HEK293 (cell line): ENCODE measurements around the gene PHRF1.
A peak's percentile ranks its signal among the peaks of the same experiment; 100 is the strongest.

Experiments used
- CTCF ChIA-PET: fragments of 350-600 bp; formaldehyde crosslinking; extraction: SDS; loops from one replicate; lab custom pipeline; 2021; ENCODE audit warnings: antibody characterized with exemption; lab: Yijun Ruan, JAX
- POLR2A ChIA-PET: fragments of 300-600 bp; formaldehyde crosslinking; extraction: SDS; loops from one replicate; lab custom pipeline; 2020; ENCODE audit warnings: antibody characterized with exemption, inconsistent platforms; lab: Yijun Ruan, JAX
- H3K27ac ChIP-seq: fragments of 200-500 bp; sonication (Bioruptor generic); 2 replicates; pipeline ENCODE4 v1.5.1; 2014; ENCODE audit warnings: low read depth, low read length, control low read depth, inconsistent platforms; ENCODE audit errors: extremely low read depth
- H3K36me3 ChIP-seq, 2 experiments: fragments of 200-500 bp in 1 of 2; sonication (Bioruptor generic) in 1 of 2; 1 replicate in 1 of 2; 2 replicates in 1 of 2; pipeline ENCODE4 v1.5.1; 2014 to 2017; ENCODE audit warnings: inconsistent platforms in 2 of 2, low read length in 2 of 2; ENCODE audit not compliant: control insufficient read depth in 2 of 2, insufficient read depth in 1 of 2
- H3K4me1 ChIP-seq: fragments of 200-500 bp; sonication (Bioruptor generic); 2 replicates; pipeline ENCODE4 v1.5.1; 2014; ENCODE audit warnings: mild to moderate bottlenecking, low read length, inconsistent platforms; ENCODE audit not compliant: control insufficient read depth, insufficient read depth
- H3K4me3 ChIP-seq: 2 replicates; pipeline ENCODE4 v1.5.1; 2011; ENCODE audit warnings: low read depth, mild to moderate bottlenecking, control low read depth, low read length, moderate library complexity
- H3K9me3 ChIP-seq: fragments of 200-500 bp; sonication (Bioruptor generic); 2 replicates; pipeline ENCODE4 v1.5.1; 2014; ENCODE audit warnings: low read depth, low read length, inconsistent platforms; ENCODE audit not compliant: control insufficient read depth, insufficient read depth
- GLIS1 ChIP-seq: fragments of 450-650 bp; formaldehyde crosslinking; IDR thresholded peaks from 2 replicates; pipeline ENCODE4 v1.5.1; 2016; ENCODE audit warnings: missing biosample characterization, missing genetic modification characterization
- GLIS2 ChIP-seq: fragments of 450-650 bp; formaldehyde crosslinking; IDR thresholded peaks from 2 replicates; pipeline ENCODE4 v1.5.1; 2016; ENCODE audit warnings: missing biosample characterization, missing genetic modification characterization
- KLF8 ChIP-seq: fragments of 450-650 bp; formaldehyde crosslinking; IDR thresholded peaks from 2 replicates; pipeline ENCODE4 v1.5.1; 2016; ENCODE audit warnings: missing biosample characterization, missing genetic modification characterization
- ZNF2 ChIP-seq: fragments of 450-650 bp; formaldehyde crosslinking; IDR thresholded peaks from 2 replicates; pipeline ENCODE4 v1.5.1; 2016; ENCODE audit warnings: missing biosample characterization, missing genetic modification characterization
- ZNF266 ChIP-seq: fragments of 450-650 bp; formaldehyde crosslinking; IDR thresholded peaks from 2 replicates; pipeline ENCODE4 v1.5.1; 2016; ENCODE audit warnings: missing biosample characterization, missing genetic modification characterization, low read depth
- ZNF423 ChIP-seq: fragments of 450-650 bp; formaldehyde crosslinking; IDR thresholded peaks from 2 replicates; pipeline ENCODE4 v1.5.1; 2016; ENCODE audit warnings: missing biosample characterization, missing genetic modification characterization
- ZSCAN16 ChIP-seq: fragments of 450-650 bp; formaldehyde crosslinking; IDR thresholded peaks from 2 replicates; pipeline ENCODE4 v1.5.1; 2016; ENCODE audit warnings: missing biosample characterization, missing genetic modification characterization
- ZXDB ChIP-seq: fragments of 450-650 bp; formaldehyde crosslinking; IDR thresholded peaks from 2 replicates; pipeline ENCODE4 v1.5.1; 2016; ENCODE audit warnings: missing biosample characterization, missing genetic modification characterization
- TF ChIP-seq, protein P1 (sequence below): fragments of 450-650 bp; formaldehyde crosslinking; IDR thresholded peaks from 2 replicates; pipeline ENCODE4 v1.5.1; 2017; ENCODE audit warnings: missing biosample characterization, missing genetic modification characterization
- TF ChIP-seq, protein P2 (sequence below): fragments of 450-650 bp; formaldehyde crosslinking; IDR thresholded peaks from 2 replicates; pipeline ENCODE4 v1.5.1; 2016; ENCODE audit warnings: missing biosample characterization, missing genetic modification characterization
- TF ChIP-seq, protein P3 (sequence below): fragments of 450-650 bp; formaldehyde crosslinking; IDR thresholded peaks from 2 replicates; pipeline ENCODE4 v1.5.1; 2016; ENCODE audit warnings: missing biosample characterization, missing genetic modification characterization, borderline replicate concordance

The PHRF1 gene

DNA sequence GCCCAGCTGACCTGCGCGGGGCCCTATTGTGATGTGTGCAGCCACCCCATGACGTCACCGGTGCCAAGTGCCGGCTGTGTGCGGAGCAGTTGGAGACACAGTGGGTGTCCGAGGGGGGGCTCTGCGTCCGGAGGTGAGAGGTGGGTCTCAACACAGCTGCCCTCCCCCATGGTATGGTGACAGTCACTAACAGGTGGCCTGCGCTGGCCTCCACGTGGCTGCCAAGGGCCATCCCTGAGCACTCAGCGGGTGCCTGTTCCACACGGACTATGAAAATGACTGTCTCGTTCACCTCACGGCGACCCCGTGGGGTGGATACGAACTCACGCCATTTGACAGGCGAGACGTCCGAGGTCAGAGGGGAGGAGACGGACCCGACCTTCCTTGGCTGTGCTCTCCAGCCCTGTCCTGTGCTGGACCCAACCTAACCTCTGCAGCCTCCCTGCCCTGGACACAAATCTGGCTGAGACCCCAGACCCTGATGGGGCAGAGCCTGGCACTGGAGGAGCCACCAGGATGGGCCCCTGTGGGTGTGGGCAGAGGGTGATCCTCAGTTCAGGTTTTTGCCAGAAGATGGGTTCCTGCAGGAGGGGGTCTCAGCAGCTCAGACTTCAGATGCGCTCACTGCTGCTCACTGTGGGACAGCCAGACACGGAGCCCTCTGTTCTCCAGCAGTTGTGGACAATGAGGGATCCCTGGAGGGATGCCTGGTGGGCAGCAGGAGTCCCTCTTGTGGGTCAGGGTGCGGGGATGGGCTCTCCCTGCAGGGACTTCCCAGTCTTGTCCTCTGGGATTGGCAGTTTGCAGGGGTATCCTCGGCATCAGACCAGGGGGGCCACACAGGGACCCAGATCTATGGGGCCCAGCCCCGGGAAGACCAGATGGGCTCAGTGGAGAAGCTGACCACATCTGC lies 47.2 kb upstream of the PHRF1 start (continued):
- TF ChIP-seq ZNF2 (no peak), KLF8 (tag by site-specific recombination) (no peak), ZSCAN16 (tag by site-specific recombination) (no peak), ZNF266 (no peak), ZNF423 (tag by site-specific recombination) (no peak)
- TF ChIP-seq, protein P1, sequence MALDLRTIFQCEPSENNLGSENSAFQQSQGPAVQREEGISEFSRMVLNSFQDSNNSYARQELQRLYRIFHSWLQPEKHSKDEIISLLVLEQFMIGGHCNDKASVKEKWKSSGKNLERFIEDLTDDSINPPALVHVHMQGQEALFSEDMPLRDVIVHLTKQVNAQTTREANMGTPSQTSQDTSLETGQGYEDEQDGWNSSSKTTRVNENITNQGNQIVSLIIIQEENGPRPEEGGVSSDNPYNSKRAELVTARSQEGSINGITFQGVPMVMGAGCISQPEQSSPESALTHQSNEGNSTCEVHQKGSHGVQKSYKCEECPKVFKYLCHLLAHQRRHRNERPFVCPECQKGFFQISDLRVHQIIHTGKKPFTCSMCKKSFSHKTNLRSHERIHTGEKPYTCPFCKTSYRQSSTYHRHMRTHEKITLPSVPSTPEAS (tag by site-specific recombination): no peak
- TF ChIP-seq, protein P2, sequence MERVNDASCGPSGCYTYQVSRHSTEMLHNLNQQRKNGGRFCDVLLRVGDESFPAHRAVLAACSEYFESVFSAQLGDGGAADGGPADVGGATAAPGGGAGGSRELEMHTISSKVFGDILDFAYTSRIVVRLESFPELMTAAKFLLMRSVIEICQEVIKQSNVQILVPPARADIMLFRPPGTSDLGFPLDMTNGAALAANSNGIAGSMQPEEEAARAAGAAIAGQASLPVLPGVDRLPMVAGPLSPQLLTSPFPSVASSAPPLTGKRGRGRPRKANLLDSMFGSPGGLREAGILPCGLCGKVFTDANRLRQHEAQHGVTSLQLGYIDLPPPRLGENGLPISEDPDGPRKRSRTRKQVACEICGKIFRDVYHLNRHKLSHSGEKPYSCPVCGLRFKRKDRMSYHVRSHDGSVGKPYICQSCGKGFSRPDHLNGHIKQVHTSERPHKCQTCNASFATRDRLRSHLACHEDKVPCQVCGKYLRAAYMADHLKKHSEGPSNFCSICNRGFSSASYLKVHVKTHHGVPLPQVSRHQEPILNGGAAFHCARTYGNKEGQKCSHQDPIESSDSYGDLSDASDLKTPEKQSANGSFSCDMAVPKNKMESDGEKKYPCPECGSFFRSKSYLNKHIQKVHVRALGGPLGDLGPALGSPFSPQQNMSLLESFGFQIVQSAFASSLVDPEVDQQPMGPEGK (tag by site-specific recombination): no peak
- TF ChIP-seq, protein P3, sequence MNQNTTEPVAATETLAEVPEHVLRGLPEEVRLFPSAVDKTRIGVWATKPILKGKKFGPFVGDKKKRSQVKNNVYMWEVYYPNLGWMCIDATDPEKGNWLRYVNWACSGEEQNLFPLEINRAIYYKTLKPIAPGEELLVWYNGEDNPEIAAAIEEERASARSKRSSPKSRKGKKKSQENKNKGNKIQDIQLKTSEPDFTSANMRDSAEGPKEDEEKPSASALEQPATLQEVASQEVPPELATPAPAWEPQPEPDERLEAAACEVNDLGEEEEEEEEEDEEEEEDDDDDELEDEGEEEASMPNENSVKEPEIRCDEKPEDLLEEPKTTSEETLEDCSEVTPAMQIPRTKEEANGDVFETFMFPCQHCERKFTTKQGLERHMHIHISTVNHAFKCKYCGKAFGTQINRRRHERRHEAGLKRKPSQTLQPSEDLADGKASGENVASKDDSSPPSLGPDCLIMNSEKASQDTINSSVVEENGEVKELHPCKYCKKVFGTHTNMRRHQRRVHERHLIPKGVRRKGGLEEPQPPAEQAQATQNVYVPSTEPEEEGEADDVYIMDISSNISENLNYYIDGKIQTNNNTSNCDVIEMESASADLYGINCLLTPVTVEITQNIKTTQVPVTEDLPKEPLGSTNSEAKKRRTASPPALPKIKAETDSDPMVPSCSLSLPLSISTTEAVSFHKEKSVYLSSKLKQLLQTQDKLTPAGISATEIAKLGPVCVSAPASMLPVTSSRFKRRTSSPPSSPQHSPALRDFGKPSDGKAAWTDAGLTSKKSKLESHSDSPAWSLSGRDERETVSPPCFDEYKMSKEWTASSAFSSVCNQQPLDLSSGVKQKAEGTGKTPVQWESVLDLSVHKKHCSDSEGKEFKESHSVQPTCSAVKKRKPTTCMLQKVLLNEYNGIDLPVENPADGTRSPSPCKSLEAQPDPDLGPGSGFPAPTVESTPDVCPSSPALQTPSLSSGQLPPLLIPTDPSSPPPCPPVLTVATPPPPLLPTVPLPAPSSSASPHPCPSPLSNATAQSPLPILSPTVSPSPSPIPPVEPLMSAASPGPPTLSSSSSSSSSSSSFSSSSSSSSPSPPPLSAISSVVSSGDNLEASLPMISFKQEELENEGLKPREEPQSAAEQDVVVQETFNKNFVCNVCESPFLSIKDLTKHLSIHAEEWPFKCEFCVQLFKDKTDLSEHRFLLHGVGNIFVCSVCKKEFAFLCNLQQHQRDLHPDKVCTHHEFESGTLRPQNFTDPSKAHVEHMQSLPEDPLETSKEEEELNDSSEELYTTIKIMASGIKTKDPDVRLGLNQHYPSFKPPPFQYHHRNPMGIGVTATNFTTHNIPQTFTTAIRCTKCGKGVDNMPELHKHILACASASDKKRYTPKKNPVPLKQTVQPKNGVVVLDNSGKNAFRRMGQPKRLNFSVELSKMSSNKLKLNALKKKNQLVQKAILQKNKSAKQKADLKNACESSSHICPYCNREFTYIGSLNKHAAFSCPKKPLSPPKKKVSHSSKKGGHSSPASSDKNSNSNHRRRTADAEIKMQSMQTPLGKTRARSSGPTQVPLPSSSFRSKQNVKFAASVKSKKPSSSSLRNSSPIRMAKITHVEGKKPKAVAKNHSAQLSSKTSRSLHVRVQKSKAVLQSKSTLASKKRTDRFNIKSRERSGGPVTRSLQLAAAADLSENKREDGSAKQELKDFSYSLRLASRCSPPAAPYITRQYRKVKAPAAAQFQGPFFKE (tag by site-specific recombination): no peak

DNA sequence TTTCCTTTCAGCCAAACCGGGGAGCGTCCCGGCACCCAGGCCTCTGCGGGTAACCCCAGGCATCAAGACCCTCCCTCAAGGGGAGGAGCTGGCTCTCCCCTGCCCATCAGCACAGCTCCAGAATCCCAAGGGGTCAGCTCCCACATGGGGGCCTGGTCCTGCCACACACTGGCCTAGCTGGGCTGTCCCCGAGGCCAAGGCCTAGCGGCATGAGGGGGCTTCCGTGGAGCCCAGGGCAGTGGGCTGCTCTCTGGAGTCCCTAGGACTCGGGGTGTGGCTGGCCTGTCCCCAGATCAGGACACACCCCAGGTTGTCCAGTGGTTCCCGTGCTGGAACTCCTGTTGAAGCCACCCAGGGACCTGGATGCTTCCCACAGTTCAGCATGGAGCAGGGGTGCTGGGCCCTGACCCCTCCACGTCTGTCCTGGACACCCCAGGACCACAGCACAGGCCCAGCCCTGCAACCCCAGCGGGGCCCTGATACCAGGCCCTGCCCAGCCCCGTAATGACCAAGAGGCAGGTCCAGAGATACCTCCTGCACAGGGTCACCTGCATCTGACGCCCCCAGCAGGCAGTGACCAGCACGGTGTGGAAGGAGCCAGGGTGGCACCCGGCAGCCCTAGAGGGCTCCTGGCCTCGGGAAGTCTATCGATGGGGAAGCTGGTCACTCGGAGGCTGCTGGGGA lies 46.4 kb upstream of the PHRF1 start:
- TF ChIP-seq GLIS2: 0 out of 2 replicates have a peak, but pooled peaks have one; percentile 33
- no peak for TF ChIP-seq ZXDB
- TF ChIP-seq GLIS1 (tag by site-specific recombination): peak; percentile 79; the same call in 1 of the 2 replicates
- no peak overlapping the region for H3K4me3 ChIP-seq
- ChIA-PET CTCF (no interaction called here), POLR2A (interaction anchor here (0.6 kb wide), 1 partner anchor 166 kb away, joined by 3 read pairs; the partner anchor contains the start of gene TMEM80)
- no peaks in the 10 kb centered on the region for H3K9me3 ChIP-seq
- H3K27ac ChIP-seq: no peak overlapping the region
- no peaks in the 10 kb centered on the region for H3K4me1 ChIP-seq
- H3K36me3 ChIP-seq: peaks cover 0 to 50% of the 10 kb centered on the region in 2 experiments; a peak in 1 of 3 replicates
